GM21737 (cell line): ENCODE data around the gene EPS15.

Source experiments
- ATAC-seq: cut with Tn5 transposase; IDR thresholded peaks from one replicate; pipeline ENCODE4 v1.9.1; 2021; ENCODE audit warnings: mild to moderate bottlenecking, moderate library complexity; ENCODE audit not compliant: unreplicated experiment

Gene EPS15

DNA sequence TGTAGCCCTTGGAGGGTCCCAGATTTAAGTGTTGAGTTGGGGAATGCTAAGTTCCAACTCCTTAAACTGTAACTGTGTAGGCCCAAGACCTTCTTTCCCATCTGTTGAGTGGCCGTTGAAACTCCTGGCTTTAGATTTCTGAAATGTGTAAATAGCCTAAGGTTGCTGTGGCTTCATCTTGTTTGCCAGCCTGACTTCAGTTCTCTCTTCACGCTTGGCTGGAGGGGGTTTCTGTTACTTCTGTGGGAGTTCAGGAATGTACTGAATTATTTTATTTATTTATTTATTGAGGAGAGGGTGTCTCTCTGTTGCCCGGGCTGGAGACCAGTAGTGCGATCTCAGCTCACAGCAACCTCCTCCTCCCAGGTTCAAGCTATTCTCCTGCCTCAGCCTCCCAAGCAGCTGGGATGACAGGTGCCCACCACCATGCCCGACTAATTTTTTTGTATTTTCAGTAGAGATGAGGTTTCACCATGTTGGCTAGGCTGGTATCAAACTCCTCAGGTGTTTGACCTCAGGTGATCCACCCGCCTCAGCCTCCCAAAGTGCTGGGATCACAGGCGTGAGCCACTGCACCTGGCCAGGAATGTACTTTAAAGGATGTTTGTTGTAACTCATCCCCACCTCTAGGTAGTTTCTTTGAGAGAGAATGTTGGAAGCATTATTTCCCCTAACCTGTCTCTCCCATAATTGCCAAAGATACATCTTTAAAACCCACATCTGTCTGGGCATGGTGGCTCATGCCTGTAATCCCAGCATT is 194.6 kb downstream of the EPS15 start:
- ATAC-seq, result no peak

- no peak for ATAC-seq
Measured at GRCh38 chr1:51323778-51324177, 195.3 kb downstream of the EPS15 start.

GRCh38 chr1:51322417-51323101 is 196.5 kb downstream of the EPS15 start:
- no peak for ATAC-seq

DNA sequence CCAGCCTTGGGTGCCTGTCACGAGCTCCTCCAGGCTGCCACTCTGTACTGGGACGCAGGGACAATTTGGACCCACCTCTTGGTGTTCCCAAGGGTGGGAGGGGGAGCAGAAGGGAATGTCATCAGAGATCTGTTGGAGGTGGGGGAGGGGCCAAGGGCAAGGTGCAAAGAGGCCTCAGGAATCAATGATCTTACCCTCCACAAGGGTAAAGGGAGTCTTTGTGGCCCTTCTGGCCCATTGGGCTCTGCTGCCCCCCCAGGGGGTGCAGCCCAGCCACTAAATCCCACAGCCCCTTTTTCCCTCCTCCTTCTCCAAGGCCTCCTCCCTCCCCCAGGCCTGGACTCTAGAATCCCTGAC is 197.2 kb downstream of the EPS15 start:
- ATAC-seq, result no peak

DNA sequence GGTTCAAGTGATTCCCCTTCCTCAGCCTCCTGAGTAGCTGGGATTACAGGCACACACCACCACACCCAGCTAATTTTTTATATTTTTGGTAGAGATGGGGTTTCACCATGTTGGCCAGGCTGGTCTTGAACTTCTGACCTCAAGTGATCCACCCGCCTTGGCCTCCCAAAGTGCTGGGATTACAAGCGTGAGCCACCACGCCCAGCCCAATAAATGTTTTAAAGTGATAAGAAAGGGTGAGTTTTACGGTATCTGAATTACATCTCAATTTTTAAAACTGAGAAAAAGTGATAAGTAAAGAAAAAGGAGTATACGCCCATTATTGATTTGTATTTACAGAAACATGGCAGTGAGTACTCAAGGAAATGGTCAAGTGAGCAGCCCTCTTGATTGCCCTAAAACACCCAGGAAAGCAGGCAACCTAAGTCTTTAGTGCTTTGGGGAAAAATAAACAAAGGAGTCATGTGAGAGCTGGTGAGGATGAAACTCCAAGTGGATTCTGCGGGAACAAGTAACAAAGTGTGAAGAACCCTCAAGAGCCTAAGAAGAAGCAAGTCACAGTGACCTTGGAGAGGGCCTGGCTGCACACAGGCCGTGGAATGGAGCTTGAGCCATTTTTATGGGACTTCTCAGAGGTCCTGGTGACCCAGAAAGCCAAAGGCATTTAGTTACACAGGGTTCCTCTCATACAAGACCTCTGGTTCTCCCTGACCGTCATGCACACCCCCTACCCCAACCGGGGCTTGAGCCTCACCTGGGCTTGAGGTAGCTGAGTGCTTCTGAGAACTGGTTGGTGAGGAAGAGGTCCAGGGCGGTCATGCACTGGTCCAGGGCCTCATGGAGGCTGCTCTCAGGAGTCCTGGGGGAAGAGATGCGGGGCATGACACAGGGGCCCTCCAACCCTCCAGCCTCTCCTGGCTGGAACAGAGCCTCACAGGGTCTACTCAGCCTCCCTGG is 197.8 kb downstream of the EPS15 start:
- ATAC-seq, result no peak

- no peak for ATAC-seq
Measured at GRCh38 chr1:51317798-51318197, 201.3 kb downstream of the EPS15 start.

GRCh38 chr1:51316846-51317120 is 202.3 kb downstream of the EPS15 start:
- ATAC-seq, result no peak

DNA sequence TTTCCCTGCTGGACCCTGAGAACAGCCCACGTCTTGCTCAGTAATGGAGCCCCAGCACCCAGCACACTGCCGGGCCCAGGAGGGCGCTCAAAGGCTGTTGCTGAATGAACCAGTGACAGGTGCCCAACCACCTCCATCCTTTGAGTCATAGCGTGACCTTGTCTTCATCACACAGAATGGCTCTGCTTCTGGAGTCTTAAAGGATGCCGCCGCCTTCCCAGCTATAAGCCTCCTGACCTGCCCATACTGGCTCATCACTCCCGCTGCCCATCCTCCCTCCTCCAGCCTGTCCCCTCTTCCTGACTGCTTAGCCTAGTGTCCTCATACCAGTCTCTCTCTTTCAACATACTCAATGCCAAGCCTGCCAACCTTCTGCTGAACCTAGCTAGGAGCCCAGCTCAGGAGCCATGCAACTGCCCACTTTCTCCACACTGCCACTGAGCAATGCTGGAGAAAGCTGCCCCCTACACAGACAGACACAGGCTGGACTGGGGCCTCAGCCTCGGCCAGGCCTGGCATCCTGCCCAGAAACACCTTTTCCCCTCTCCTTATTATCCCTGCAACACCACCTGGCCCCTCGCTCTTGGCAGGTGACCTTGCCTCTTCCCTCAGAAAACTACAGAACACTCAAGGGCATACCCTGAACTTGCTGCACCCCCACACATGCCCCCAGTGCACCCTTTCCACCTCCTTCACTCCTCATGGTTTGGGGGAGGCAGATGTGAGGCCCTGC is 202.8 kb downstream of the EPS15 start:
- no peak for ATAC-seq

DNA sequence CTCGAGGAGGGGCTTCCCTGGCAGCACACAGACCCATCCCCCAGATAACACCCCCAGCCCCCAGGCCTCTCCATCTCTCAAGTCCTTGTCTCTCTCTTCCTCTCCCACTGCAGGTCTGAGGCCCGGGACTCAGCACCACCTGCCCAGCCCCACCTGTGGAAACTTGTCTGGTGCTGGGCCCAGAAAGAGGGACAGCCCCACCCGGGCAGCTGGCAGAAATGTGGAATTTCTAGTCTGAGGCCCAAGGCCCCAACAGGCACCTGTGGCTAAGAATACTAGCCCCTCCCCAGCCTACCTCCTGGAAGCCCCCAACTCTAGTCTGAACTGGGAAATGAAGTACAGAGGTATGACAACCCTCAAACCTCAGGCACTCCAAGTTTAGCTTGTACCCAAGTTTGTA is 204.1 kb downstream of the EPS15 start:
- no peak for ATAC-seq

- no peak for ATAC-seq
Measured at GRCh38 chr1:51313961-51314777, 204.9 kb downstream of the EPS15 start.

GRCh38 chr1:51313268-51313852 is 205.7 kb downstream of the EPS15 start:
- ATAC-seq, result no peak

- no peak for ATAC-seq
Measured at GRCh38 chr1:51312718-51313117, 206.3 kb downstream of the EPS15 start.

- ATAC-seq, result no peak
Measured at GRCh38 chr1:51311826-51312225, 207.2 kb downstream of the EPS15 start.

GRCh38 chr1:51310871-51311613 is 208.0 kb downstream of the EPS15 start:
- no peak for ATAC-seq

GRCh38 chr1:51309291-51309690 is 209.8 kb downstream of the EPS15 start:
- ATAC-seq, result no peak

DNA sequence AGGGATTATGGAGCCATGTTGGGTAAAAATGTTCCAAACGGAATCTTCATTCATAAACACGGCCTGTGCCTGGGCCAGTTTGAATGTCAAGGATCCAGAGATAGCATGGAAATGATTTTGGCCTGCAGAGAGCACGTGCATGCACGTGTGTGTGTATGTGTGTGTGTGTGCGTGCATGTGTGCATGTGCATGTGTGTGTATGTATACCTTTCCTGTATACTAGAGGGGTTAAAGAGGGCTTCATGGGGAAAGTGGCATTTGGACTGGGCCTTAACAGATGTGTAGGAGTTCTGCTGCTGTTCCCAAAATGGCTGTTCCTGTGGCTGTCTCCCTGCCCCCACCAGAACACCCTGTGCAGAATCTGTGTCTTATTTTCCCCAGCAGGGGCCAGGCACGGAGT is 210.4 kb downstream of the EPS15 start:
- ATAC-seq, result no peak

GRCh38 chr1:51306950-51307349 is 212.1 kb downstream of the EPS15 start:
- no peak for ATAC-seq

DNA sequence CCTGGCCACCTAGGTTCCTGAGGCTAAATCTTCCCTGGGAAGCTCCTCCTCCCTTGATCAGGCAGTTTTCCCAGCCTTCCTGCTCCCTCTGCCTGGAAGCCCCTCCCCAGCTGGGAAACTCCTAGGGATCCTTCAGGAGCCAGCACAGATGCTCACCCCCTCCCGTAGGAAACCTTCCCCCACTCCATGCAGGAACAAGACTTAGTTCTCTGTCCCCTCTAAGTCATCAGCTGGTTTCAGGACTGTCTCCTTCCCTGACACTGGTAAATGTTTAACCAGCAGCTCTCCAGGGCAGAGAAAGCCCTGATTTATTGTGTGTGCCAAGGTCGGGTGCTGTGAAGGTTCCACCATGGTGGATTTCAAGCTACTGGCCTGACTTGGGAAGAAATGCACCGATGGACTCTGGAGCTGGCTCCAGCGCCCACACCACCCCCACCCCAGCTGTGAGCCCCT is 213.7 kb downstream of the EPS15 start:
- no peak for ATAC-seq

DNA sequence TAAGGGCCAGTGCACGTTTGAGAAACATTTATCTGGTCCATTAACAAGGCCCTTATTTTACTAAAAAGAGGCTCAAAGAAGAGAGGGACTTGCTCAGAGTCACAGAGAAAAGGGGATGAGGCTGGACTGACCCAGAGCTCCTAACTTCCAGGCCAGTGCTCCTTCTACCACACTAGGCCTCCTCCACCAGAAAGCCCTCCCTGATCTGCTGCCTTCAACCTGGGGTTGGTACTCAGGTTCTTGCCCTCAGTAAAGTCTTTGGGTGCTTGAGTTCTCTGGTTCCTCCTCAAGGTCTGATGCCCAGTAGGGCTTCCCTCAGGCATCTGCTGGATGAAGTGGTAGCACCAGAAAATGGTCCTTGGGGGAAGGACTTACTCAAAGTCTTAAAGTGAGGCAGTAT is 214.7 kb downstream of the EPS15 start:
- no peak for ATAC-seq
